Measurements from ENCODE around the gene TDRD9.

Gene TDRD9

DNA sequence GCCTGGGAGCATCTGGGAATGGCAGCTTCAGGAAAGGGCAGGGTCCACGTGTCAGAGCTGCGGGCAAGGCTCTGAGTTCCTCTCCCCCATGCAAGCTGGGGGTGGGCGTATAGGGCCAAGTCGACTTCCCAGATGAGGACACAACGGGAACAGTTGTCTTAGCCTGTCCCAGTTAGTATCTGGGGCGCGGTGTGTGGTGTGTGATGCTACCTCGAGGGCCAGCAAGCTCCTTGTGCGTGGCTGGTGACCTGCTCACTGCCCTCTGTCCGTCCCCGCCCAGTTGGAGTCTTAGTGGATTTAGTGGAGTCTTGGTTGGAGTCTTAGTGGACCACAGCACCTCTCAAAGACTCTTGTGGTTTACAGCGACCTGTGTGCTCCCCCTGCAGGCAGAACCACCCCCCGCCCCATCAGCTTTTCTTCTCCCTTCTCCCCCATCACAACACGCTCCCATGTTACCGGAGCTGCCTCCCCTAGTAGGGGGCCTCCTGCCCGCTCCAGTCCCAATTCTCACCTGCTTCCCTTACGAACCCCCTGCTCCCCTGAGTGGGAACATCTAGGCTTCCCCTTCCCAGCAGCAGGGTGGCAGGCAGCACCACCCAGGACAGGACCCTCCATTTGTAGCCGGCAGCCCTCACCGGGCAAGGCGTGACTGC is 165.9 kb downstream of the TDRD9 start:
- no peak for DNase-seq

GRCh38 chr14:104094709-104095425 is 166.6 kb downstream of the TDRD9 start:
- no peak for DNase-seq

DNA sequence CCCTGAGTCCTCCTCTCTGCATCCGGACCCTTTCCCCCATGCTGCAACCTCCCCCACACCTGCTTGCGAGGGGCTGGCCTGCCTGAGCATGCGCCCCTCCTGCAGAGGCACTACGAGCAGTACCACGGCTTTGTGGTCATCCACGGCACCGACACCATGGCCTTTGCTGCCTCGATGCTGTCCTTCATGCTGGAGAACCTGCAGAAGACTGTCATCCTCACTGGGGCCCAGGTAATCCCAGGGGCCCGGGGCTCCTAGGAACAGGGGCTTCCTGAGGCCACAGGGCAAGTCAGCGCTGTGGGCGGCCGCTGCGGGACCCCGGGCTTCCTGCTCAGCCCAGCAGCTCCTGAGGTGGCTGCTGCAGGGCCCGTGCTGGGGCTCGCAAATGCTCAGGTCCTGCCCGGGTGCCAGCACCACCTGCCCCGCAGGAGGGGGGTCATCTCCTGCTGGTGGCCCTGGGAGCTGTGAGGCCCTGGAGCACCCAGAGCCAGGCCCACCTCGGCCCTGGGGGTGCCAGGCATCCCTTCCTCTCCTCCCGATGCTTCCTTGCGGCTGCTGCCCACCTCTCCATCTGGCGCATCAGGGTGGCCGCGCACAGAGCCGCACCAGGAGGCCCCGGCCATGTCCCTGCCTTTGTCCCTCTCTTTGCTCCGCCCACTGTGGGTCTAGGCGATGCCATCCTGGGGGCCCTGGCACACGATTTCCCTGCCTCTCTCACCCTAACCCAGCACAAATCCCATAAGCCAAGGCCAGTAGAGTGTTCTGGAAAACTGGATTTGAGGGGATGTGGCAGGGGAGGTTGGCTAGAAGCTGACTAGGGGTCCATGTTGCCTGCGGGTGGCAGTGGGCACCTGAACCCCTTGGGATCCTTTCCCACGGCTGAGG is 167.4 kb downstream of the TDRD9 start:
- no peak for DNase-seq

GRCh38 chr14:104096318-104096717 is 168.1 kb downstream of the TDRD9 start:
- DNase-seq = no peak

- DNase-seq = no peak
These were observed 168.8 kb downstream of the TDRD9 start for GRCh38 chr14:104096751-104097700.

GRCh38 chr14:104098272-104099095 is 170.2 kb downstream of the TDRD9 start:
- no peak for DNase-seq

DNA sequence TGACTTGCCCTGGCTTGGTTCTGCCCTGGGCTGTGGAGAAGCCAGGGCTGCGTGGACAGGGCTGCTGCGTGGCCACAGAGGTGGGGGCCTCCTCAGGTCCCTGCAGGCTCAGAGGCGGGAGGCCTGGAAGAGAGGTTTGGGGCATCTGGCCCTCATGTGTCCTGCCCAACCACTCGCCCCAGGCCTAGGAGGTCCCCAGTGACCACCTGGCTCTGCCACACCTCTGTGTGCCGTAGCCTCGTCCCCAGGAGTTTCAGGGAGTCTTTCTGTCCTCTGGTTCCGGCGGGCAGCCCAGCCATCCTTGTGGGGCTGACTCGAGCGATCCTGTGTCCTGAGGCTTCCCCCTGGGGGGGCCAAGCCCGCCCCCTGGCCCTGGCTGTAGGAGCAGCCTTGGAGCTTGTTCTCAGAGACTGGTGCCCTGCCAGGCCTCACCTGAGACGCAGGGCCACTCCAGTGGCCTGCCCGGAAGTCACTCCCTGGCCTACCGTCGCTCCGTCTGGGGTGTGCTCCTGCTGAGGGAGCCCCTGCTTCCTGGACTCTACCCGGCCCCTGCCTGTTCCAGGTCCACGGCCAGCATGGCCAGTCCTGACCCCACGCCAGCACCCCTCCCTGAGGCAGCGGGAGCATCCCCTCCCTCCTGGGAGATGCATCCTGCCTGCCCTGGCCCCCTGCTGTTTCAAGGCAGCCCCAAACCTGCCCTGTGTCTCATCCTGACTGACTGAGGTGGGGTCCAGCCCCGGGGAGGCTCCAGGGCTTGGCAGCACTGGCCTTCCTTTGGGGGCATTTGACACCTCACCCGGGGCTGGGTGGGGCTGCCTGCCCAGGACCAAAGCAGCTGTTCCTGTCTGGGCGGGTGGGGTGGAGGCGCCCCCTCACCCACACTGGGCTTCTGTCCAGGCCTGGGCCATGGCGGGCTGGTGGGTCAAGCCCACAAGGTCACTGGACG is 171.1 kb downstream of the TDRD9 start:
- DNase-seq = no peak

DNA sequence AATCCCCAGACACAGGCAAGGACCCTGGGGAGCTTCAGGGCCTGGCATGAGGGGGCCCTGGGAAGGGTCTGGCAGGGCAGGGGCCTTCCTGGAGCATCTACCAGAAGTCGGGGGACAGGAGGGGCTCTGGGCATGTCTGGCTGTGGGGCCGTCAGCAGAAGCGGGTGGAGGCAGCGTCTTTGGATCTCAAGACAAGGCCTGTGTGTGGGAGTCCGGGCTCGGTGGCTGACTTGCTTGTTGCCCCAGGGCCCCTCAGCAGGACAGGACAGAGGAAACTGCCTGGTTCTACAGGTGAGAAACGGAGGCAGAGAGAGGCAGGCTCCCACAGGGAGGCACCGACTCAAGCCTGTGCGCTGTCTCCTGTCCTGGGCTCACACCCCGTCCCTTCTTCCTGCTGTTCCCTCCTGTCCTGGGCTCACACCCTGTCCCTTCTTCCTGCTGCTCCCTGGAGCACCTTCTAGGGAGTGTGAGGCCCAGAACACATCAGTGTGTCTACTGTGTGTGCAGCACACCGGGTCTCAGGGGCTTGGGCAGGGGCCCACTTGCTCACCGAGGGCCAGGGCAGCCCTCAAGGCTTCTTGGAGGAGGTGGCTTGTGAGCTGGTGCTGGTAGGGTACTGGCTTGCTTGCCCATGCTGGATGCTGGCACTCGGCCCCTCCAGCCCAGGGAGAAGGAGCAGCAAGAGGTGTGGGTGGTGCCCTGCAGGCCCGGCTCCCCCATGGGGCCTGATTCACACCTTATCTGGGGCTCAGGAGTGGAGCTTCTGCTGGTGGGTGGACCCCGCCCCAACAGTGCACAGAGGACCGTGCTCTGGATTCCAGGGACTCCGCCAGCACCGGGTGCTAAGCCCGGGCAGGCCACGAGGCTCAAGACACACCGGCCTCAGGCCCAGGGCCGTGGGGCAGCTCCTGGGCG is 172.2 kb downstream of the TDRD9 start:
- DNase-seq = no peak

DNA sequence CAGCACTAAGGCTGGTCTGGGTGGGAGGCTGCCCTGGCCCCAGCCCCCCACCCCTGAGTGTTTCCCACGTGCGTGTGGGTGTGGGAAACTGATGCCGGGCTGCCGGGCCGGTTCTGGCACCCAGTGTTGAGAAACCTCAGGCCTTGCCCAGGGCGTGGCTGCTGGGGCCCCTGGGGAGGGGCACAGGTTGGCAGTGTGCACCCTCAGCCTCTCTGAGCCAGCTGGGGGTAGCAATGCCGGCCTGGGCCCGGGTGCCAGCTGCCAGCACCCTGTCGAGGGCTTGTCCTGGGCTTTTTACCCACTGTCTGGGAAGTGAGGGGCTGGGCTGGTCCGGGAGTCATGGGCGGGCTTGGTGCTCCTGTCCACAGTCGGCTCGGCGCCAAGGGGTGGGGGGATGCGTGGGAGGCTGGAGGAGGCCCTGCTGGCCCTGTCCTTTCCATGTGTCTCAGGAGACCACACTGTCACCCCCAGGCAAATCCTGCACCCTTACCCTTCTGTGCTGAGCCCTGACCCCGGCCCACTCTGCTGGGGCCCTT is 172.9 kb downstream of the TDRD9 start:
- no peak for DNase-seq

DNA sequence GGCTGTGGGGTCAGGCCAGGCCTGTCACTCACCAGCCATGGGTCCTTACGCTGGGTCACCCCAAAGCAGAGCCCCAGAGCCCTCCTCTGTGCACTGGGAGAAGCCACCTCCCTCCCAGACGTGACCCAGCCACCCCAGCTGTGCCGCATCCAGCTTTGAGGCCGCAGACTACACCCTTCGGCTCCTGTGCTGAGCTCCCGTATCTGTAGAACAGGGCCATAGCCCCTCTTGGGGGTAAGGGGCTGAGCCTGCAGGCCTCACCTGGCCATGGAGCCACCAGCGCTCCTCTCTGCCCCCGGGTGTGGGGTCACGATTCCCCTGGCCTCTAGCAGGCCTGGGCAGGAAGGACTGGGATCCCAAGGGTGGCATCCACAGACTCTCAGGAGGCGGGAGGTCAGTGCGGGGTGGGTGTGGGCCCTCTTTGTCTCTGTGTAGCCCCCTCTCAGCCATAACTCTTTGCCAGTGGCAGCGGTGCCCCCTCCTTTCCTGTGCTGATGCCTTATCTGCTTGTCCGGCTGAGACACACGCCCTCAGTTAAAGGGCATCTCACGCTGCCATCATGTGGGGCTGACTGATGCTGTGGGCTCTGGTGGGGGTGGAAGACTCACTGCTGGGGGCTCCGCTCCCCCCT is 173.5 kb downstream of the TDRD9 start:
- DNase-seq = no peak
